ENCODE data around the gene CREB3L1.

DNA sequence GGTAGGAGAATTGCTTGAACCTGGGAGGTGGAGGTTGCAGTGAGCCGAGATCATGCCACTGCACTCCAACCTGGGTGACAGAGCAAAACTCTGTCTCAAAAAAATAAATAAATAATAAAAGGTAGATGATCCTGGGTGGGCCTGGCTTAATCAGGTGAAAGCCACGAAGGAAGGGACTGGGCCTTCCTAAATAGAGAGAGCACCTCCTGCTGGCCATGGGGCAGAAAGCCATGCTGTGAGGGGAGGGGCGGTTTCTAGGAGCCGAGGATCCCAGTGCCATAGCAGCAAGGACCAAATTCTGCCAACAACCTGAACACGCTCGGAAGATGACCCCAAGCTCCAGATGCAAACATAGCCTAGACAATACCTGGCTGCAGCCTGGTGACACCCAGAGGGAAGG, 45.3 kb downstream of the CREB3L1 start:
- TF ChIP-seq, protein P1, sequence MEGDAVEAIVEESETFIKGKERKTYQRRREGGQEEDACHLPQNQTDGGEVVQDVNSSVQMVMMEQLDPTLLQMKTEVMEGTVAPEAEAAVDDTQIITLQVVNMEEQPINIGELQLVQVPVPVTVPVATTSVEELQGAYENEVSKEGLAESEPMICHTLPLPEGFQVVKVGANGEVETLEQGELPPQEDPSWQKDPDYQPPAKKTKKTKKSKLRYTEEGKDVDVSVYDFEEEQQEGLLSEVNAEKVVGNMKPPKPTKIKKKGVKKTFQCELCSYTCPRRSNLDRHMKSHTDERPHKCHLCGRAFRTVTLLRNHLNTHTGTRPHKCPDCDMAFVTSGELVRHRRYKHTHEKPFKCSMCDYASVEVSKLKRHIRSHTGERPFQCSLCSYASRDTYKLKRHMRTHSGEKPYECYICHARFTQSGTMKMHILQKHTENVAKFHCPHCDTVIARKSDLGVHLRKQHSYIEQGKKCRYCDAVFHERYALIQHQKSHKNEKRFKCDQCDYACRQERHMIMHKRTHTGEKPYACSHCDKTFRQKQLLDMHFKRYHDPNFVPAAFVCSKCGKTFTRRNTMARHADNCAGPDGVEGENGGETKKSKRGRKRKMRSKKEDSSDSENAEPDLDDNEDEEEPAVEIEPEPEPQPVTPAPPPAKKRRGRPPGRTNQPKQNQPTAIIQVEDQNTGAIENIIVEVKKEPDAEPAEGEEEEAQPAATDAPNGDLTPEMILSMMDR (IDR thresholded peaks at IDR 0.05): no peak
- TF ChIP-seq POLR2A (IDR thresholded peaks at IDR 0.05): no peak
- no peak for TF ChIP-seq POLR2AphosphoS5 (IDR thresholded peaks at IDR 0.05)

All from gastroesophageal sphincter (tissue), 3 donors.